Measurements from ENCODE around the gene SLIT1.

The SLIT1 gene

DNA sequence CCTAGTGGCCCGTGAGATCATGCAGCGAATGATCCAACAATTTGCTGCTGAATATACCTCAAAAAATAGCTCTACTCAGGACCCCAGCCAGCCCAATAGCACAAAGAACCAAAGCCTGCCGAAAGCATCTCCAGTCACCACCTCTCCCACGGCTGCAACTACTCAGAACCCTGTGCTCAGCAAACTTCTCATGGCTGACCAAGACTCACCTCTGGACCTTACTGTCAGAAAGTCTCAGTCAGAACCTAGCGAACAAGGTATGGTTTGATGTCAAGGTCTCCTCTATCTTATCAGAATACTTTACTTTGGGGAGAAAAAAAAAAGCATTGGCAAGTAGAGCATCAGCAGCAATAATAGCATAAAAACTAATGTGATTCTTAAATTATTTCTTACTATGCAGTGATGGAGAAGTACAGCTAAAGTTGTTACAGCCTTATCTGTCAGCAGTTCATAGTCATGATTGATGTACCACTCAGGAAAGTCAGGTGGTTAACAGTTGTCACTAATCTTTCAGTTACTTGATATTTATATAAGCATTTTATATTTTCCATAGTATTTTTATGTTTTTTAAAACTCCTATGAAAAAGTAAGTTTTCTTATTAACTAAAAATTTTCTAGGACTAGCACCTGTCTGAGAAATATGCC is 236.6 kb downstream of the SLIT1 start:
- DNase-seq = no peak
